ENCODE results near the gene C14orf132.

- TF ChIP-seq CTCF (IDR thresholded peaks at IDR 0.05): no peak
- TF ChIP-seq POLR2A (IDR thresholded peaks at IDR 0.05): no peak
Observed at GRCh38 chr14:96097752-96098151, 58.6 kb downstream of the C14orf132 start.

Data from testis (tissue), 2 donors.